H9 (cell line): Measurements from ENCODE around the gene MYL11. TPM values are rescaled to one million over a fixed set of nuclear protein-coding genes. Genes with fewer than 3 reads are reported as not detected.

ENCODE experiments used
- DNase-seq: peaks from one replicate; pipeline ENCODE4 v3.0.0-alpha.2; 2017
- H2AFZ ChIP-seq: one replicate; pipeline ENCODE4 v1.6.1; 2013; ENCODE audit warnings: mild to moderate bottlenecking, low read length, control low read depth, moderate library complexity
- H2AK5ac ChIP-seq: 2 replicates; pipeline ENCODE4 v1.6.1; 2013; ENCODE audit warnings: low read length, control low read depth, mixed read lengths; ENCODE audit not compliant: insufficient read length
- H2BK120ac ChIP-seq: one replicate; pipeline ENCODE4 v1.6.1; 2013; ENCODE audit warnings: low read depth, mild to moderate bottlenecking, low read length, control low read depth, inconsistent platforms; ENCODE audit not compliant: poor library complexity, severe bottlenecking
- H2BK12ac ChIP-seq: 2 replicates; pipeline ENCODE4 v1.6.1; 2013; ENCODE audit warnings: low read length, control low read depth, mixed read lengths, low read depth; ENCODE audit not compliant: insufficient read length
- H2BK15ac ChIP-seq: 2 replicates; pipeline ENCODE4 v1.6.1; 2013; ENCODE audit warnings: low read depth, low read length, control low read depth
- H2BK20ac ChIP-seq: one replicate; pipeline ENCODE4 v1.6.1; 2013; ENCODE audit warnings: low read depth, mild to moderate bottlenecking, low read length, control low read depth, inconsistent platforms; ENCODE audit not compliant: poor library complexity, severe bottlenecking
- H2BK5ac ChIP-seq: 2 replicates; pipeline ENCODE4 v1.6.1; 2013; ENCODE audit warnings: low read length, control low read depth, mixed read lengths; ENCODE audit not compliant: insufficient read length
- H3K14ac ChIP-seq: 2 replicates; pipeline ENCODE4 v1.6.1; 2013; ENCODE audit warnings: low read length, control low read depth; ENCODE audit not compliant: insufficient read depth
- H3K18ac ChIP-seq: 2 replicates; pipeline ENCODE4 v1.6.1; 2013; ENCODE audit warnings: low read depth, mild to moderate bottlenecking, mixed read lengths, low read length, control low read depth; ENCODE audit not compliant: insufficient read length
- H3K23ac ChIP-seq: 2 replicates; pipeline ENCODE4 v1.6.1; 2013; ENCODE audit warnings: low read length, control low read depth, mixed read lengths, low read depth; ENCODE audit not compliant: insufficient read length
- H3K23me2 ChIP-seq: 2 replicates; pipeline ENCODE4 v1.6.1; 2013; ENCODE audit warnings: low read depth, mild to moderate bottlenecking, mixed read lengths, low read length, control low read depth; ENCODE audit not compliant: insufficient read length, poor library complexity, severe bottlenecking
- H3K27ac ChIP-seq: 2 replicates; pipeline ENCODE4 v1.5.1; 2013; ENCODE audit warnings: low read length, control low read depth, mixed read lengths, low read depth; ENCODE audit not compliant: insufficient read length
- H3K27me3 ChIP-seq: 2 replicates; pipeline ENCODE4 v1.6.1; 2013; ENCODE audit warnings: low read length, control low read depth, inconsistent platforms; ENCODE audit not compliant: insufficient read depth
- H3K4ac ChIP-seq: 2 replicates; pipeline ENCODE4 v1.6.1; 2013; ENCODE audit warnings: low read depth, mild to moderate bottlenecking, control low read depth, inconsistent platforms, low read length, moderate library complexity
- H3K4me1 ChIP-seq: 2 replicates; pipeline ENCODE4 v1.6.1; 2013; ENCODE audit warnings: low read length, control low read depth, inconsistent platforms; ENCODE audit not compliant: insufficient read depth
- H3K4me2 ChIP-seq: 2 replicates; pipeline ENCODE4 v1.6.1; 2013; ENCODE audit warnings: low read length, control low read depth, mixed read lengths; ENCODE audit not compliant: insufficient read length, insufficient read depth
- H3K56ac ChIP-seq: 2 replicates; pipeline ENCODE4 v1.6.1; 2013; ENCODE audit warnings: low read depth, mild to moderate bottlenecking, mixed read lengths, low read length, control low read depth; ENCODE audit not compliant: insufficient read length
- H3K79me1 ChIP-seq: 2 replicates; pipeline ENCODE4 v1.6.1; 2013; ENCODE audit warnings: low read depth, mild to moderate bottlenecking, moderate library complexity, low read length, control low read depth, inconsistent platforms; ENCODE audit not compliant: insufficient read depth, poor library complexity, severe bottlenecking
- H3K79me2 ChIP-seq: 2 replicates; pipeline ENCODE4 v1.6.1; 2013; ENCODE audit warnings: low read length, control low read depth, inconsistent platforms; ENCODE audit not compliant: insufficient read depth
- H3K9ac ChIP-seq: 2 replicates; pipeline ENCODE4 v1.6.1; 2013; ENCODE audit warnings: low read length, control low read depth, mixed read lengths; ENCODE audit not compliant: insufficient read length; ENCODE audit errors: extremely low read depth
- H3K9me3 ChIP-seq: one replicate; pipeline ENCODE4 v1.6.1; 2013; ENCODE audit warnings: low read depth, low read length, inconsistent platforms; ENCODE audit not compliant: control insufficient read depth
- H3T11ph ChIP-seq: one replicate; pipeline ENCODE4 v1.6.1; 2013; ENCODE audit warnings: mild to moderate bottlenecking, low read length, control low read depth, inconsistent platforms
- H4K20me1 ChIP-seq: one replicate; pipeline ENCODE4 v1.6.1; 2013; ENCODE audit not compliant: control insufficient read depth, insufficient read length, insufficient read depth
- H4K5ac ChIP-seq: 2 replicates; pipeline ENCODE4 v1.6.1; 2013; ENCODE audit warnings: low read depth, mild to moderate bottlenecking, mixed read lengths, low read length, control low read depth; ENCODE audit not compliant: insufficient read length
- H4K8ac ChIP-seq: replicated peaks from 2 replicates; pipeline ENCODE4 v1.6.1; 2013; ENCODE audit warnings: low read length, control low read depth, mixed read lengths, low read depth; ENCODE audit not compliant: insufficient read length
- H4K91ac ChIP-seq: 2 replicates; pipeline ENCODE4 v1.6.1; 2013; ENCODE audit warnings: low read depth, mild to moderate bottlenecking, moderate library complexity, mixed read lengths, low read length, control low read depth; ENCODE audit not compliant: insufficient read length
- H3K27ac Mint-ChIP-seq, 3 experiments: 2 replicates in 2 of 3; 3 replicates in 1 of 3; pipeline ENCODE4 v1.8.0; 2020 to 2021; ENCODE audit warnings: mixed read lengths in 3 of 3, mild to moderate bottlenecking in 1 of 3, moderate library complexity in 1 of 3
- H3K27me3 Mint-ChIP-seq: 2 replicates; pipeline ENCODE4 v1.8.0; 2021; ENCODE audit warnings: low read depth, mild to moderate bottlenecking, moderate library complexity, mixed read lengths
- H3K36me3 Mint-ChIP-seq, 3 experiments: 2 replicates in 2 of 3; 3 replicates in 1 of 3; pipeline ENCODE4 v1.8.0; 2020 to 2021; ENCODE audit warnings: low read depth in 3 of 3, mixed read lengths in 3 of 3; ENCODE audit not compliant: insufficient read depth in 1 of 3
- H3K4me1 Mint-ChIP-seq, 2 experiments: 2 replicates each; pipeline ENCODE4 v1.8.0; 2020; ENCODE audit warnings: mixed read lengths in 2 of 2
- H3K4me3 Mint-ChIP-seq, 2 experiments: 2 replicates in 1 of 2; 3 replicates in 1 of 2; pipeline ENCODE4 v1.8.0; 2020 to 2021; ENCODE audit warnings: mild to moderate bottlenecking in 2 of 2, mixed read lengths in 2 of 2, moderate library complexity in 1 of 2
- H3K9me3 Mint-ChIP-seq, 2 experiments: 2 replicates in 1 of 2; 3 replicates in 1 of 2; pipeline ENCODE4 v1.8.0; 2020; ENCODE audit warnings: mild to moderate bottlenecking in 2 of 2, mixed read lengths in 2 of 2, moderate library complexity in 1 of 2
- WGBS: extraction: QIAGEN DNeasy Blood & Tissue Kit; methylation state at CpG from one replicate; pipeline ENCODE4 v1.1.7; 2013; ENCODE audit warnings: missing lambda C conversion rate, low lambda C conversion rate, mixed read lengths; ENCODE audit not compliant: insufficient read length; ENCODE audit errors: extremely low coverage; 5-methylcytosine and 5-hydroxymethylcytosine counted together
- total RNA-seq: library from RNA; stranded (reverse); gene quantifications from 2 replicates; pipeline ENCODE4 v1.2.1, GENCODE V29; 2021
- TF ChIP-seq, protein P1 (sequence below): fragments of 200-600 bp; sonication (generic); conservative IDR thresholded peaks from 3 replicates; pipeline ENCODE4 v1.8.0; 2021; ENCODE audit warnings: antibody characterized with exemption, mild to moderate bottlenecking

MYL11 gene
- total RNA-seq, 1 experiment from 2014 or later: 0.70 TPM

DNA sequence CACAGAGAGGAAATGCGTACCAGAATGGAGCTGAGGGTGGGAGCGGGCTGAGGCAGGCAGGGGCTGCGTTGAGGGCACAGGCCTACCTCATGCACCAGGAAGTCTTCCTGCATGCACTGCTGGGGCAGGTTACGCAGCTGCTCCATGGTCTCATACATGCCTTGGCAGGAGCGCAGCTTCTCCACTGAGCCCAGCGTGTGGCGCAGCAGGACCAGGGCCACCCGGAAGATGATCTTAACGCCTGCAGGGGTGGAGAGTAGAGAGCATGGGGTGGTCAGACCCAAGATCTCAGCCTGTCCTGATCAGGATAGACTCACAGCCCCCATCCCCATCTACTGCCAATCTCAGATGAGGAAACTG, 16.0 kb upstream of the MYL11 start:
- Histone ChIP-seq H3K79me2 (peaks cover 3% of the 10 kb centered on the region; the same call in 1 of the 2 replicates), H3K27ac (no peak overlapping the region), H2AFZ (no peak overlapping the region), H3K9me3 (no peaks in the 10 kb centered on the region), H2BK12ac (no peak overlapping the region), H2BK120ac (no peak overlapping the region), H3K23me2 (peaks cover 13% of the 10 kb centered on the region), H3K23ac (no peak overlapping the region), H3K18ac (no peak overlapping the region), H2AK5ac (no peak overlapping the region), H3K27me3 (no peaks in the 10 kb centered on the region), H4K20me1 (no peaks in the 10 kb centered on the region), H3K4me1 (no peaks in the 10 kb centered on the region), H3K14ac (no peak overlapping the region), H2BK5ac (no peak overlapping the region), H3K4ac (no peak overlapping the region), H2BK15ac (no peak overlapping the region), H3K9ac (no peak overlapping the region), H3K79me1 (peaks cover 6% of the 10 kb centered on the region), H4K5ac (no peak overlapping the region), H4K8ac (no peak overlapping the region), H3K56ac (no peak overlapping the region), H3T11ph (no peak overlapping the region), H2BK20ac (no peak overlapping the region), H4K91ac (no peak overlapping the region), H3K4me2 (no peak overlapping the region)
- Mint-ChIP-seq H3K27ac (no peak overlapping the region), H3K36me3 (peaks cover 17 to 54% (median 45%) of the 10 kb centered on the region in 3 experiments), H3K4me3 (no peak overlapping the region), H3K27me3 (no peaks in the 10 kb centered on the region), H3K9me3 (0 out of 5 replicates have a peak, but pooled peaks cover 0 to 2% of the 10 kb centered on the region in 2 experiments), H3K4me1 (peaks cover 23 to 36% of the 10 kb centered on the region in 2 experiments)
- WGBS: no CpG with 5 or more reads among the region's 9 CpGs
- TF ChIP-seq, protein P1, sequence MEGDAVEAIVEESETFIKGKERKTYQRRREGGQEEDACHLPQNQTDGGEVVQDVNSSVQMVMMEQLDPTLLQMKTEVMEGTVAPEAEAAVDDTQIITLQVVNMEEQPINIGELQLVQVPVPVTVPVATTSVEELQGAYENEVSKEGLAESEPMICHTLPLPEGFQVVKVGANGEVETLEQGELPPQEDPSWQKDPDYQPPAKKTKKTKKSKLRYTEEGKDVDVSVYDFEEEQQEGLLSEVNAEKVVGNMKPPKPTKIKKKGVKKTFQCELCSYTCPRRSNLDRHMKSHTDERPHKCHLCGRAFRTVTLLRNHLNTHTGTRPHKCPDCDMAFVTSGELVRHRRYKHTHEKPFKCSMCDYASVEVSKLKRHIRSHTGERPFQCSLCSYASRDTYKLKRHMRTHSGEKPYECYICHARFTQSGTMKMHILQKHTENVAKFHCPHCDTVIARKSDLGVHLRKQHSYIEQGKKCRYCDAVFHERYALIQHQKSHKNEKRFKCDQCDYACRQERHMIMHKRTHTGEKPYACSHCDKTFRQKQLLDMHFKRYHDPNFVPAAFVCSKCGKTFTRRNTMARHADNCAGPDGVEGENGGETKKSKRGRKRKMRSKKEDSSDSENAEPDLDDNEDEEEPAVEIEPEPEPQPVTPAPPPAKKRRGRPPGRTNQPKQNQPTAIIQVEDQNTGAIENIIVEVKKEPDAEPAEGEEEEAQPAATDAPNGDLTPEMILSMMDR: no peak
- no peak for DNase-seq
